GM23248 (cell line): ENCODE measurements around the gene PNKD. TPM values are rescaled to one million over a fixed set of nuclear protein-coding genes. Genes with fewer than 3 reads are reported as not detected.

Experiments
- DNase-seq: peaks from one replicate; pipeline ENCODE4 v3.0.0-alpha.2; 2015
- H2AFZ ChIP-seq: fragments of 200-600 bp; sonication (generic); 2 replicates; pipeline ENCODE4 v1.6.1; 2016; ENCODE audit warnings: antibody characterized with exemption
- H3F3A ChIP-seq: fragments of 200-600 bp; sonication (generic); 2 replicates; pipeline ENCODE4 v1.6.1; 2016; ENCODE audit warnings: mild to moderate bottlenecking, antibody characterized with exemption, mixed run types; ENCODE audit not compliant: insufficient read depth
- H3K27ac ChIP-seq: fragments of 200-600 bp; sonication (generic); 2 replicates; pipeline ENCODE4 v1.5.1; 2016; ENCODE audit warnings: mild to moderate bottlenecking
- H3K27me3 ChIP-seq: fragments of 200-600 bp; sonication (generic); replicated peaks from 2 replicates; pipeline ENCODE4 v1.6.1; 2016; ENCODE audit warnings: mild to moderate bottlenecking; ENCODE audit not compliant: insufficient read depth
- H3K36me3 ChIP-seq: fragments of 200-600 bp; sonication (generic); 2 replicates; pipeline ENCODE4 v1.6.1; 2016; ENCODE audit warnings: low read depth, mild to moderate bottlenecking
- H3K4me1 ChIP-seq: fragments of 200-600 bp; sonication (generic); 2 replicates; pipeline ENCODE4 v1.6.1; 2016; ENCODE audit warnings: mild to moderate bottlenecking; ENCODE audit not compliant: insufficient read depth
- H3K4me2 ChIP-seq: fragments of 200-600 bp; sonication (generic); one replicate; pipeline ENCODE4 v1.6.1; 2016; ENCODE audit warnings: mild to moderate bottlenecking; ENCODE audit not compliant: unreplicated experiment
- H3K4me3 ChIP-seq: fragments of 200-600 bp; sonication (generic); 2 replicates; pipeline ENCODE4 v1.5.1; 2016; ENCODE audit warnings: mild to moderate bottlenecking
- H3K79me2 ChIP-seq: fragments of 200-600 bp; sonication (generic); 2 replicates; pipeline ENCODE4 v1.6.1; 2016; ENCODE audit warnings: mild to moderate bottlenecking; ENCODE audit not compliant: insufficient read depth
- H3K9ac ChIP-seq: fragments of 200-600 bp; sonication (generic); 2 replicates; pipeline ENCODE4 v1.6.1; 2016; ENCODE audit warnings: mild to moderate bottlenecking
- H3K9me2 ChIP-seq: fragments of 200-600 bp; sonication (generic); 2 replicates; pipeline ENCODE4 v1.6.1; 2016; ENCODE audit warnings: mixed run types, mild to moderate bottlenecking, moderate library complexity; ENCODE audit not compliant: insufficient read depth
- H3K9me3 ChIP-seq: fragments of 200-600 bp; sonication (generic); one replicate; pipeline ENCODE4 v1.6.1; 2017; ENCODE audit warnings: low read depth
- H4K20me1 ChIP-seq: fragments of 200-600 bp; sonication (generic); 2 replicates; pipeline ENCODE4 v1.6.0; 2016; ENCODE audit not compliant: insufficient read depth
- EZH2 ChIP-seq: fragments of 200-600 bp; sonication (generic); IDR thresholded peaks from 2 replicates; pipeline ENCODE4 v1.6.1; 2018; ENCODE audit warnings: antibody characterized with exemption, mild to moderate bottlenecking; ENCODE audit not compliant: insufficient read depth, poor library complexity, severe bottlenecking
- EZH2phosphoT487 ChIP-seq: fragments of 200-600 bp; sonication (generic); IDR thresholded peaks from 2 replicates; pipeline ENCODE4 v1.6.1; 2018; ENCODE audit warnings: antibody characterized with exemption, moderate library complexity, mild to moderate bottlenecking, low read depth; ENCODE audit not compliant: insufficient read depth
- WGBS, 2 experiments: methylation state at CpG; one replicate each; pipeline ENCODE4 v1.1.6; 2015 to 2017; ENCODE audit warnings: low lambda C conversion rate in 2 of 2, low coverage in 1 of 2; ENCODE audit errors: missing lambda C conversion rate in 2 of 2; 5-methylcytosine and 5-hydroxymethylcytosine counted together
- in situ Hi-C: fragments of 300-500 bp; cut with MboI; formaldehyde crosslinking; loops from 2 replicates; pipeline ENCODE4 v1.15.0; 2020
- polyA plus RNA-seq: library from polyadenylated mRNA; unstranded; fragments of >200 nt; fragmentation: Nextera tagmentation; extraction: Ambion mirVana; gene quantifications from 2 replicates; pipeline ENCODE4 v1.2.1, GENCODE V29; 2016
- total RNA-seq: library from RNA; depleted of rRNA; stranded (reverse); fragments of >200 nt; shearing (Covaris generic); gene quantifications from 2 replicates; pipeline ENCODE4 v1.2.3, GENCODE V29; 2014

Gene PNKD
- total and polyA plus RNA-seq, 2 experiments from 2014 or later, result 28.6 to 82.7 TPM

GRCh38 chr2:218230882-218231281, 39.4 kb upstream of the PNKD start:
- peaks cover 5% of the 10 kb centered on the region; the same call in 1 of the 2 replicates for H4K20me1 ChIP-seq
- in situ Hi-C loops, result no loop called here
- H3K36me3 ChIP-seq, result peaks cover 77% of the 10 kb centered on the region
- peaks cover 39% of the 10 kb centered on the region for H3K4me1 ChIP-seq
- peaks cover 91% of the 10 kb centered on the region for H3K79me2 ChIP-seq
- no peaks in the 10 kb centered on the region for H3K9me2 ChIP-seq
- peak; percentile 65 for DNase-seq
- no peaks in the 10 kb centered on the region for H3K9me3 ChIP-seq
- no peaks in the 10 kb centered on the region for H3K27me3 ChIP-seq
- peak overlapping the region; percentile 57 for H3K27ac ChIP-seq
- H3K4me2 ChIP-seq, result peak overlapping the region; percentile 51
- no peak for TF ChIP-seq EZH2
- no peak for TF ChIP-seq EZH2phosphoT487
- H3F3A ChIP-seq, result peaks cover 72% of the 10 kb centered on the region
- no peak overlapping the region for H3K4me3 ChIP-seq
- H2AFZ ChIP-seq, result no peak overlapping the region
- H3K9ac ChIP-seq, result no peak overlapping the region
- 0 to 7% methylated on average over 1 of the region's 1 CpG for WGBS, 2 experiments

- Histone ChIP-seq H3K4me2 (no peak overlapping the region), H3K27ac (no peak overlapping the region), H3K4me1 (peaks cover 29% of the 10 kb centered on the region), H3K9me2 (no peaks in the 10 kb centered on the region), H3K27me3 (no peaks in the 10 kb centered on the region), H3K79me2 (peaks cover 89% of the 10 kb centered on the region), H4K20me1 (peaks cover 5% of the 10 kb centered on the region; the same call in 1 of the 2 replicates), H3K36me3 (peaks cover 83% of the 10 kb centered on the region), H2AFZ (no peak overlapping the region), H3K4me3 (no peak overlapping the region), H3K9ac (no peak overlapping the region), H3F3A (peaks cover 56% of the 10 kb centered on the region), H3K9me3 (no peaks in the 10 kb centered on the region)
- 94 to 97% methylated on average over 4 of the region's 4 CpGs for WGBS, 2 experiments
- no peak for TF ChIP-seq EZH2phosphoT487
- DNase-seq, result no peak
- in situ Hi-C loops, result no loop called here
Measured at GRCh38 chr2:218233543-218233942, 36.8 kb upstream of the PNKD start.

- Histone ChIP-seq H3F3A (peaks cover 51% of the 10 kb centered on the region), H3K4me1 (peaks cover 20% of the 10 kb centered on the region), H3K9me2 (no peaks in the 10 kb centered on the region), H3K36me3 (peaks cover 88% of the 10 kb centered on the region), H3K9me3 (no peaks in the 10 kb centered on the region), H3K4me2 (no peak overlapping the region), H3K9ac (no peak overlapping the region), H3K27me3 (no peaks in the 10 kb centered on the region), H3K27ac (no peak overlapping the region), H4K20me1 (peaks cover 5% of the 10 kb centered on the region; the same call in 1 of the 2 replicates), H3K79me2 (peaks cover 95% of the 10 kb centered on the region), H3K4me3 (no peak overlapping the region), H2AFZ (no peak overlapping the region)
- no peak for TF ChIP-seq EZH2
- no peak for TF ChIP-seq EZH2phosphoT487
- in situ Hi-C loops, result no loop called here
- DNase-seq, result no peak
- WGBS, 2 experiments, result 53 to 54% methylated on average over 3 of the region's 3 CpGs
Measured at GRCh38 chr2:218234521-218234920, 35.8 kb upstream of the PNKD start.

- Histone ChIP-seq H3F3A (peaks cover 46% of the 10 kb centered on the region), H3K9me2 (no peaks in the 10 kb centered on the region), H3K4me2 (no peak overlapping the region), H3K4me3 (no peak overlapping the region), H3K79me2 (peaks cover 96% of the 10 kb centered on the region), H4K20me1 (peaks cover 5% of the 10 kb centered on the region; the same call in 1 of the 2 replicates), H3K9me3 (no peaks in the 10 kb centered on the region), H3K27me3 (no peaks in the 10 kb centered on the region), H3K4me1 (peaks cover 15% of the 10 kb centered on the region), H2AFZ (no peak overlapping the region), H3K36me3 (peaks cover 93% of the 10 kb centered on the region), H3K27ac (no peak overlapping the region), H3K9ac (no peak overlapping the region)
- peak; percentile 19 for DNase-seq
- in situ Hi-C loops, result no loop called here
- no peak for TF ChIP-seq EZH2
- TF ChIP-seq EZH2phosphoT487, result no peak
- WGBS, 2 experiments, result 98 to 100% methylated on average over 2 of the region's 2 CpGs
Measured at GRCh38 chr2:218235017-218235416, 35.3 kb upstream of the PNKD start.

- Histone ChIP-seq H3K36me3 (peaks cover 94% of the 10 kb centered on the region), H3K9me3 (no peaks in the 10 kb centered on the region), H3F3A (peaks cover 29% of the 10 kb centered on the region; the same call in 1 of the 2 replicates), H3K4me3 (no peak overlapping the region), H3K27ac (no peak overlapping the region), H3K9me2 (no peaks in the 10 kb centered on the region), H3K27me3 (no peaks in the 10 kb centered on the region), H4K20me1 (peaks cover 5% of the 10 kb centered on the region; the same call in 1 of the 2 replicates), H3K4me1 (no peaks in the 10 kb centered on the region), H3K9ac (no peak overlapping the region), H3K79me2 (peaks cover 96% of the 10 kb centered on the region), H2AFZ (no peak overlapping the region), H3K4me2 (no peak overlapping the region)
- DNase-seq, result no peak
- in situ Hi-C loops, result no loop called here
- TF ChIP-seq EZH2phosphoT487 (no peak), EZH2 (no peak)
- 88 to 92% methylated on average over 4 of the region's 4 CpGs for WGBS, 2 experiments
Measured at GRCh38 chr2:218236829-218237228, 33.5 kb upstream of the PNKD start.
